ENCODE results near the gene FABP1. TPM values are rescaled to one million over a fixed set of nuclear protein-coding genes. Genes with fewer than 3 reads are reported as not detected.

The FABP1 gene
- total RNA-seq, result not detected

DNA sequence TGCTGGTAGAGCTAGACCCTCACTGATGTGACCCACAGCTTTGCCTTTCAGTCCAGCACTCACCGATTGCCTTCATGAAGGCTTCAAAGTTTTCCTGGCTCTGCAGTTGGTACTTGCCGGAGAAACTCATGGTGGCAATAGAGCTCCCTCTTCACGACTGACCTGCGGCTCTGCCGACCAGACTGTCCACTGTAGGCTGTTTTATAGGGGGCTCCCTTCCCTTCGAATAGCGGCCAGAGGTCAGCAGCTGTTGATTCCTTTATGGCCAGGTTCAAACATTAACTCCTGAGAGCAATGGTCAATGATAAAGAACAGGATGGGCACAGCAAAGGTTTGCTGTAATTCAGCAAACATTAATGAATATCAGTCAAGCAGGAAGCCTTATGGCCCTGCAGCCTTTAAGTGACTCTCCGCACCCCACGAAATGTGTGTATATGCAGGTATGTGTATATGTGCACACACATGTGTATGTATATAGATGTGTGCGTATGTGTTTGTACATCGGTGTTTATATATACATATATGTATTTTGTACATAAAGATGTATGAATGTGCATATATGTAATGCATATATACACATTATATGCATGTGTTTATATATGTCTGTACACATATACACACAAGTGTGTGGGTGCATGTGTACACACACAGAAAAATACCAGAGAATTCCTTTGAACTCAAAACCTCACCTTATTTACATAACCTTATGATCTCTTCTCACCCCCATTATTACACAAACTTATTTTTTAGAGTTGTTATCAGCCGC lies at the start of gene FABP1:
TSS of gene FABP1 (minus strand) at position 175 of the 766 bp plus-strand sequence. CDS start at position 130, 45 bp downstream.
- TF ChIP-seq, protein P1, sequence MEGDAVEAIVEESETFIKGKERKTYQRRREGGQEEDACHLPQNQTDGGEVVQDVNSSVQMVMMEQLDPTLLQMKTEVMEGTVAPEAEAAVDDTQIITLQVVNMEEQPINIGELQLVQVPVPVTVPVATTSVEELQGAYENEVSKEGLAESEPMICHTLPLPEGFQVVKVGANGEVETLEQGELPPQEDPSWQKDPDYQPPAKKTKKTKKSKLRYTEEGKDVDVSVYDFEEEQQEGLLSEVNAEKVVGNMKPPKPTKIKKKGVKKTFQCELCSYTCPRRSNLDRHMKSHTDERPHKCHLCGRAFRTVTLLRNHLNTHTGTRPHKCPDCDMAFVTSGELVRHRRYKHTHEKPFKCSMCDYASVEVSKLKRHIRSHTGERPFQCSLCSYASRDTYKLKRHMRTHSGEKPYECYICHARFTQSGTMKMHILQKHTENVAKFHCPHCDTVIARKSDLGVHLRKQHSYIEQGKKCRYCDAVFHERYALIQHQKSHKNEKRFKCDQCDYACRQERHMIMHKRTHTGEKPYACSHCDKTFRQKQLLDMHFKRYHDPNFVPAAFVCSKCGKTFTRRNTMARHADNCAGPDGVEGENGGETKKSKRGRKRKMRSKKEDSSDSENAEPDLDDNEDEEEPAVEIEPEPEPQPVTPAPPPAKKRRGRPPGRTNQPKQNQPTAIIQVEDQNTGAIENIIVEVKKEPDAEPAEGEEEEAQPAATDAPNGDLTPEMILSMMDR (IDR thresholded peaks at IDR 0.05; ENCODE audit: low read depth), result no peak

DNA sequence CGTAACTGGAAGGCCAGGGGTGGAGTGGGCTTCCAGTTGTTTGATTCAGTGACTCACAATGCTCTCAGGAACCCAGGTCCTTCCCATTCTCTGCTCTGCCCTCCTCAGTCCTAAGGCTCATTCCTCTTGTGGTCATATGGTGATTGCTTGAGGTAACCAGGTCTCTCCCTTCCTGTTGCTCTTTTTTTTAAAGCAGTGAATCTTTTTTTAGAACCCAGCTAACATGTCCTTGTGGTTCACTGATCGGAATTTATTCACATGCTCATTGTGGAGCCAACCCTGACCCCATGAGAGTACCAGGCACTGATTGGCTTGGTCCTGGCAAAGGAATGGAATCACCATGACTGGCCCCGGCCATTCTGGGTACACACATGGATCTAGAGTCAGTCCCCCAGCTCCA lies 49.7 kb upstream of the FABP1 start:
- TF ChIP-seq, protein P1 (IDR thresholded peaks at IDR 0.05; ENCODE audit: low read depth), result no peak

DNA sequence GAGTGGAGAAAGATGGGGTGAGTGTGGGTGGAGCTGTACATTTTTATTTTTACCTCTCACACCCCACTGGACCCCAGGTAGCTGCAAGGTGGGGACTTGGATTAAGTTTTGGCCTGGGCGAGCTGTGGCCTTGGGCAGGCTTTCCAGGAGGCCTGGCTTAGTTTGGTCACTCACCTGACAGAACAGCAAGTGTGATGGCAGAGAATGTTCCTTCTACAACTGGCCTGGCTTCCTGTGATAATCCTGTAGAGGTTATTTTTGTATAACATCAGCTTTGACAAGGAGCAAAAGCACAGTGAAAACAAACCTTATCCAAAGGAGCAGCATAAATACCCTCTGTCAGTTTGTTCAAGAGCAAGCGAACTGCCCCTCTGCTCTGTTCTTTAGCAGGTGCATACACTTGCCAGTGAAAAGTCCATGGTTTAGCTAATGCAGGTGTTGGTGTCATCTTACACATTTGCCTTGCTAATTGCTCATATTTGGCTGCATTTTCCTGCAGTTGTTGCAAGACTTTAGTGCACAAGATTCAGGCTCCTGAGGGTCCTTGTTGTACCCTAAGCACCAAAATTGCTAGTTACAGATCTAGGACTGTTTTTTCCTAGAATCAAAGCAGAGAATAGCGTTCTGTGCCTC lies 48.6 kb upstream of the FABP1 start:
- TF ChIP-seq, protein P1 (IDR thresholded peaks at IDR 0.05; ENCODE audit: low read depth), result no peak

DNA sequence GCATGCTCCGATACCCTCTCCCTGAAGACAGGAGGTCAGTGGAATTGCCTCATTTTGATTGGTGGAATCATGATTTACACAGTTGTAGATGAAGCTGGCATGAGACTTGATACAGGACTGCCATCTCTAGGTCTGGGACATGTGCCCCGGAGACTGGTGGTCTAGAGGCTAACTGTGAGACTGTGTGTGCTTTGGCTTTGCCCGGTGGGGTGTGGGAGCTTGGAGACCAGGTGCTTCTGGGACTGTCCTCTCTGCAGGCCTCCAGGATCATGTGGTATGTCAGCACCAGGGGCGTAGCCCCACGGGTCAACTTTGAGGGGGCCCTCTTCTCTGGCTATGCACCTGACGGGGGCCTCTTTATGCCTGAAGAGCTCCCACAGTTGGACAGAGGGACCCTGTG lies 45.0 kb upstream of the FABP1 start:
- TF ChIP-seq, protein P1 (IDR thresholded peaks at IDR 0.05; ENCODE audit: low read depth), result no peak

DNA sequence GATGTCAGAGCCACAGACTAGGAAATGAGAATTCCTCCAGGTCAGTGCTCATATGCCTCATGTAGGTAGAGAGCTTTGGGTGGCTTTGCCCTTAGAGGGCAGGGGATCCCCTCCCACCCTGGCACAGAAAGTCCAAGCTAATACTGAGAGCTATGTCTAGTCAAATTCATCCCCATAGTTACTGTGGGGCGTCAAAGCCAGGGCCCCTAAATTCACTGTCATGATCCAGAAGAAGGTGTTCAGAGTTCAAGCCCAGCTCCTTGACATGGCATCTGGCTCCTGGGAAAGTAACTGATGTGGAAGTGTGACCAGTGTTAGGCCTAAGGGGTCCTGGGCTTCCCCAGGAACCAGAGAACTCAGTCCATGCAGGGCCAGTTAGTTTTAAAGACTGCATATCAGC lies 44.1 kb upstream of the FABP1 start:
- TF ChIP-seq, protein P1 (IDR thresholded peaks at IDR 0.05; ENCODE audit: low read depth), result no peak

DNA sequence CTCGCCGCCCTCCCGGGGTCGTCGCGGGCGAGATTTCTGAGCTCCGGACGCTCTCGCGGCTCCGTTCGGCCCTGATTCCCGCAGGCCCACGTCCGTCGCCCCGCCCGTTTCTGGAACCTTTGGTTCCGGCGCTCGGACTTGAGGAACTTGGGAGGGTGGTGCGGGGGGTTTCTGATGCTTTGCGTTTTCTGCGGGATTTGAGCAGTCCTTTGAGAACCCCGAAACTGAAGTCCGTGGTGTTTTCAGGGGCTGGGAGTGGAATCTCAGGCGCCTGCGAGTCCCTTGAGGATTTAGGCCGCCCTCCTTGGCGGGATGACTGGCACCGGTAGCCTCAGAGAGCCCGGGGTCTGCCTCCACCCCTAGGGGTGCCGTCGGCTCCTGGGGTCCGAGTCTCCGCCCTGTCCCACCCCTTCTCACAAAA lies 42.6 kb upstream of the FABP1 start:
- TF ChIP-seq, protein P1 (IDR thresholded peaks at IDR 0.05; ENCODE audit: low read depth), result no peak

DNA sequence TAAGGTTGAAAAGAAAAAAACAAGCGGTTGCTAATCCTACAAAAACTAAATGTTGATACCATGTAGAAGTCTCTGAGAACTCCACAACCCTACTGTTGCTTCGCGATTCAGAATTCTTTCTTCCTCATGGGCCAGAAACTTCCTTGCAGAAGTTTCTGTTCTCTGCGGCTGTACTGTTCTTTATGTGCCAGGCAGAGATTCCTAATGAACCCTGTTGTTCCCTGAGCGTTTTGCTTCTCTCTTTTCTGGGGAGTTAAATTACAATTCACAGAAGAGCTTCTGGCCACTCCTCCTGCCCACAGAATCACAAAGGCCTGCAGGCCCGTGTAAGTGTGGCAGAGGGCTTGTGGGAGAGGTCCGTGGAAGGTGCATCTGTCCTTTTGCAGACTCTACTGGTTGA lies 40.5 kb upstream of the FABP1 start:
- TF ChIP-seq, protein P1 (IDR thresholded peaks at IDR 0.05; ENCODE audit: low read depth), result no peak
